ENCODE data around the gene ZG16B.

The ZG16B gene

GRCh38 chr16:2843526-2843925 lies 13.4 kb downstream of the ZG16B start:
- no peak for DNase-seq (ENCODE audit: low read depth)
- H3K4me3 ChIP-seq (ENCODE audit: low read length): no peak overlapping the region
- TF ChIP-seq CTCF (IDR thresholded peaks at IDR 0.05; ENCODE audit: insufficient read depth, low read depth, low read length, missing control alignments): no peak

DNA sequence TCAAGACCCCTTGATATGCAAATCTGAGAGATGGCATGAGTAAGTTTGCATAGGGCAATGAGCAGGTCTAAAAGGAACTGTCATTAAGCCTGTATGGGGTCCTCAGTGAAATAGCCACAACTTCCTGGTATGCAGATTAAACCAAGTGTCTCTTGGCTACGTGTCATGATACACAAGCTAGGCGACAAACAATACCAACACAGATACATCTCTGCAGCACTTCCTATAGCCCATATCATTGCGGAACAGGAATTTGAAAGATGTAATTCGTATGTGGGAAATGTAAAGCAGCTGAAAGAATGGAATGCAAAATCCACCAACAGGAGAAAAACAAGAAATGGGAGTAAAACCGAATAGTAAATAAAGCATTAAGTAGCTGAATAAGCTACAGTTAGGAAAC lies 15.0 kb downstream of the ZG16B start:
- no peak overlapping the region for H3K4me3 ChIP-seq (ENCODE audit: low read length)
- no peak for DNase-seq (ENCODE audit: low read depth)
- TF ChIP-seq CTCF (IDR thresholded peaks at IDR 0.05; ENCODE audit: insufficient read depth, low read depth, low read length, missing control alignments): no peak

DNA sequence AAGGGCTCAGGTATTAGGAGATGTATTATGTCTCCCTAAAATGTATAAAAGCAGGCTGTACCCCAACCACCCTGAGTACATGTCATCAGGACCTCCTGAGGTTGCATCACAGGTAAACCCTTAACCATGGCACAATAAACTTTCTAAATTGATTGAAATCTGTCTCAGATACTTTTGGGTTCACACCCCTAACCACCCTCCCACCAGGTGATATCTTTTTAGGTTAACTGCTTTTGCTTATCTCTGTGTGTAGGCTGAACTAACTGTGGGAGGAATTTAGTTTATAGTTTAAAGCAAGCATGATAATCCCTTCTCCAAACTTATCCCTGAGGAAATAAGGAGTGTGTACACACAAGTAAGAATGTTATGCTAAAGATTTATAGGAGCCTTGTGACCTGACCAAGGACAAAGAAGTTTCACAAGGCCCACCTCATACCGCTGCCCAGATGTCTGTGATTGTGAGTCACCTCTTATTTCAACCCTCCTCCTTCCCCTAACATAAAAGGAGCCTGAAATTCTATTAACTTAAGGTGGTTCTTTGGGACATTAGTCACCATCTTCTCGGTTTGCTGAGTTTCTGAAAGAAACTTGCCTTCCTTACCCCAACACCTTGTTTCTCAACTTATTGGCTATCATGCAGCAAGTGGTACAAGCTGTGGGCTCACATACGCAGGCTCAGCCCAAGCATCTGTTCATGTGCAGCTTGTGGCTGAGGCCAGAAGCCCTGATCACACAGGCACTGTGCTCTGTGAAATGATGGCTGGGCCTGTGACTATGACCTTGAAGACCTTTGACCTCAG lies 16.6 kb downstream of the ZG16B start:
- DNase-seq (ENCODE audit: low read depth): peak; percentile 79
- H3K4me3 ChIP-seq (ENCODE audit: low read length): no peak overlapping the region
- no peak for TF ChIP-seq CTCF (IDR thresholded peaks at IDR 0.05; ENCODE audit: insufficient read depth, low read depth, low read length, missing control alignments)

DNA sequence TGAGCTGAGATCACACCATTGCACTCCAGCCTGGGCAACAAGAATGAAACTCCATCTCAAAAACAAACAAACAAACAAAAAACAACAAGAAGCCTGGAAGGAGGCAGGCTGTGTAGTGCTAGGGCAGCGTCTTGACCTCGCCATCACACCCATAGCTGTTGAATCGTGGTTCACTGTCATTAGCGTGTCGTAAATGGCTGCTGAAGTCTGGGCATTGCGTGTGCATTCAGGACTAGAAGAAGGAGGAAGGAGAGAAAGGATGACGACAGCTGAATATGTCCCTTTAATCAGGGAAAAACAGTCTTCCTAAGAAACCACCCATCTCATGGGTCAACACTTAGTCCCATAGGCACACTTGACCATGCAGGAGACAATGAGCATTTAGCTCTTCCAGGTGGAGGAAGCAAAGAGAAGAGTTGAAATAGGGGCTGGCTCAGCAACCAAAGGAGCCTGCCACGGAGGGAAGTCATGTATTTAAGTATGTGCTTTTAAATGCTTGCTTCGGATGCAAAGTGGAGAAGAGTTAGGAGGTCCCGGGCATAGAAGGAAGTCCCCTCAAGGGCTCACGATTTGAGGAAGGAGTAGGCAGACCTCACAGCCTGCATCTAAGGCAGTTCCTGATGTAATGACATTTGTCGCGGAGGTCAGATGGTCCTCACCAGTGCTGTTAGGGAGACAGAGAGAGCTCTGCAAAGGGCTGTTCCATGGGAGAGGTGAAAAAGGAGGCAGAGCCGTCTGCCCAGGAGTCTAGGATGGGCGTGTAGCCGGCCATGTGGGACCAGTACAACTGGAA lies 19.0 kb downstream of the ZG16B start:
- DNase-seq (ENCODE audit: low read depth): no peak
- H3K4me3 ChIP-seq (ENCODE audit: low read length): no peak overlapping the region
- TF ChIP-seq CTCF (IDR thresholded peaks at IDR 0.05; ENCODE audit: insufficient read depth, low read depth, low read length, missing control alignments): no peak

DNA sequence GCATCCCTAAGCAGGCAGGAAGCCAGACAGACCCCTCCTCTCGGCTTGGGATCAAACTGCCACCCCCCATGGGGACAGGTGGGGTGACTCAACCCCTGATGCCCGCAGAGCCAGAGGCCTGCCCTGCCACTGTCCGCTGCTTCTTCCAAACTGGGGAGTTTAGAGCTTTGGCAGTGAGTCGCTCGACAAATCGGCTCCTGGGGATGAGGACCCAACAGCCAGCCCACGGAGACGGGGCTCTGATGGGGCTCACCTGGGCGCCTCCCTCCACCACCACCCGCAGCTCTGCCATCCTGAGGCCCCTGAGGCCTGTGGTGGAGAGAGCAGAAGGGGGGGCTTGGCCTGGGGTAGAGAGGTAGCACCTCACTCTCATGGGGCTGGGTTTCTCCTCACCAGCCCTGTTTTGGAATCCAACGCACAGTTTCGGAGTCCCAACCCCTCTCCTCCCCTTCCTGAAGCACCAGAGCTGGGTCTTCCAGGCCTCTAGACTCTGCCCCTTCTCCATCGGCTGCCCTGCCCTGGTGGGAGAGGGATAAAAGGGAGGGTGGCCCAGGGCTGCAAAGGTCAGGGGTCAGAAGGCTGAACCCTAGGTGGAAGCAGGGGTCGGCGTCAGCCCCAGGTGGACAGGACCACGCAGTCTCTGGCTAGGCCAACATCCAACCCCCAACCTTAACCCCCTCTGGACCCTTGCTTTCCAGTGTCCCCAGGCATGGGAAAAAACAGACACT lies 22.1 kb downstream of the ZG16B start:
- H3K4me3 ChIP-seq (ENCODE audit: low read length): no peak overlapping the region
- no peak for DNase-seq (ENCODE audit: low read depth)
- no peak for TF ChIP-seq CTCF (IDR thresholded peaks at IDR 0.05; ENCODE audit: insufficient read depth, low read depth, low read length, missing control alignments)

- H3K4me3 ChIP-seq (ENCODE audit: low read length): no peak overlapping the region
- no peak for DNase-seq (ENCODE audit: low read depth)
- TF ChIP-seq CTCF (IDR thresholded peaks at IDR 0.05; ENCODE audit: insufficient read depth, low read depth, low read length, missing control alignments): no peak
Observed at GRCh38 chr16:2852731-2853507, 22.8 kb downstream of the ZG16B start.
